Smooth muscle cell of the brain vasculature (primary cell): ENCODE results near the gene ZNF638.
"Not testable (repeated sequence)": the region's sequence is repeated elsewhere in the genome, so short reads cannot be mapped to it uniquely, and the experiment has no call there.

Experiments used
- DNase-seq: peaks from one replicate; pipeline ENCODE4 v3.0.0-alpha.2; 2012; ENCODE audit warnings: low read depth, low spot score

ZNF638 gene, protein sequence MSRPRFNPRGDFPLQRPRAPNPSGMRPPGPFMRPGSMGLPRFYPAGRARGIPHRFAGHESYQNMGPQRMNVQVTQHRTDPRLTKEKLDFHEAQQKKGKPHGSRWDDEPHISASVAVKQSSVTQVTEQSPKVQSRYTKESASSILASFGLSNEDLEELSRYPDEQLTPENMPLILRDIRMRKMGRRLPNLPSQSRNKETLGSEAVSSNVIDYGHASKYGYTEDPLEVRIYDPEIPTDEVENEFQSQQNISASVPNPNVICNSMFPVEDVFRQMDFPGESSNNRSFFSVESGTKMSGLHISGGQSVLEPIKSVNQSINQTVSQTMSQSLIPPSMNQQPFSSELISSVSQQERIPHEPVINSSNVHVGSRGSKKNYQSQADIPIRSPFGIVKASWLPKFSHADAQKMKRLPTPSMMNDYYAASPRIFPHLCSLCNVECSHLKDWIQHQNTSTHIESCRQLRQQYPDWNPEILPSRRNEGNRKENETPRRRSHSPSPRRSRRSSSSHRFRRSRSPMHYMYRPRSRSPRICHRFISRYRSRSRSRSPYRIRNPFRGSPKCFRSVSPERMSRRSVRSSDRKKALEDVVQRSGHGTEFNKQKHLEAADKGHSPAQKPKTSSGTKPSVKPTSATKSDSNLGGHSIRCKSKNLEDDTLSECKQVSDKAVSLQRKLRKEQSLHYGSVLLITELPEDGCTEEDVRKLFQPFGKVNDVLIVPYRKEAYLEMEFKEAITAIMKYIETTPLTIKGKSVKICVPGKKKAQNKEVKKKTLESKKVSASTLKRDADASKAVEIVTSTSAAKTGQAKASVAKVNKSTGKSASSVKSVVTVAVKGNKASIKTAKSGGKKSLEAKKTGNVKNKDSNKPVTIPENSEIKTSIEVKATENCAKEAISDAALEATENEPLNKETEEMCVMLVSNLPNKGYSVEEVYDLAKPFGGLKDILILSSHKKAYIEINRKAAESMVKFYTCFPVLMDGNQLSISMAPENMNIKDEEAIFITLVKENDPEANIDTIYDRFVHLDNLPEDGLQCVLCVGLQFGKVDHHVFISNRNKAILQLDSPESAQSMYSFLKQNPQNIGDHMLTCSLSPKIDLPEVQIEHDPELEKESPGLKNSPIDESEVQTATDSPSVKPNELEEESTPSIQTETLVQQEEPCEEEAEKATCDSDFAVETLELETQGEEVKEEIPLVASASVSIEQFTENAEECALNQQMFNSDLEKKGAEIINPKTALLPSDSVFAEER (N-terminal part only)

GRCh38 chr2:71331581-71332434, at the start of gene ZNF638:
Gene ZNF638 (plus strand): TSS chr2:71331782. CDS start chr2:71348955, 17,173 bp downstream.
- DNase-seq = peak; percentile 80

- no peak for DNase-seq
Measured at GRCh38 chr2:71281950-71282349, 49.6 kb upstream of the ZNF638 start.

- DNase-seq = no peak
Measured at GRCh38 chr2:71282493-71282892, 49.1 kb upstream of the ZNF638 start.

DNA sequence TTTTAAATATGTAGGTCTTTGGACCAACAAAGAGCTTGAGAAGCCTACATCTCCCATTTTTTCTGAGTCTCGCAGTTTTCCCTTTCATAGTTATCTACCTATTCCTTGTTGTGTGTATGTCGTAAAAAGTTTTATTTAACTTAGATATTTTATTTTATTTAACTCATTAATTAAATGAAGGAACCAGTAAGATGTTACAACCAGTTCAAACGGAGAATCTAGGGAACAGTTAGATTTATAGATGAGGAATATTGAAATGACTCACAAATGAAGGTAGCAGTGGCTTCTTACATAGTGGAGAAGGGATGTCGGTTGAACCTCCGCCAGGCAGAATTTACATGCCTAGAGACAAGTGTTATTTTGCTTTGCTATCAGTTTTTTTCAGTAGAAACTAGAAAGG, 48.5 kb upstream of the ZNF638 start:
- no peak for DNase-seq

DNA sequence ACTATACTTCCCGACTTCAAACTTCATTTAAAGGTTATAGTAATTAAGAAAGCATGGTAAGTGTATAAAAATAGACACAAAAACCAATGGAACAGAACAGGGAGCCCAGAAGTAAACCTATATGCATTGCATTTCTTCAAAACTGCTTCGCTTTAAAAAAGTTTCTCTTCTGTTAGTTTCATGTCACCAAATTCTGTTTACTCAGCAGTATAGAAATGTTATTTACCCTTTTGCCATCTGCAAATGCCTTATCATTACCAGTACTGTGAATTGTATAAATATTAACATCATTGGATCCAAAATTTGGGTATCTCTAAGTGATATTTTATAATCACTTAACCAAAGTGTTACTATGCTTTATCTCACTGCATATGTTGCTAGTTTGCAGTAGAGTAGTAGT, 45.9 kb upstream of the ZNF638 start:
- no peak for DNase-seq

DNA sequence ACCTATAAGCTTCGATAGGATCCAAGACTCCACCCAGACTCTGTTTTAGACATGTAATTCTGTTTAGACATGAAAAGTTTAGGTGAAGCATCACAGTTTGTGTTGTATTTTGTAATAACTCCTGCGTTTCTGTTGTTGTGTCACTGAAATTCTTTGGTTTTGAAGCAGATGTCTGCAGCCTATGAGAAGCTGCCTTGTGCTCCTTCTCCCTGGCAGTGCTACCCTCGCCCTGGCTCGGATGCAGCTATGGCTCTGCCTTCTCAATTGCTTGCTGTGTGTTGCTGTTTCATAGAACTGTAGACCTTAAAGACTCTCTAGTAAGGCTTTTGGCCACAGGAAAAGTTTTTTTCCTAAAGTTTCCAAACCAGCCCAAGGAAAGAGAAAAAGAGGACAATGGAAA, 40.2 kb upstream of the ZNF638 start:
- DNase-seq = no peak

GRCh38 chr2:71292159-71292558, 39.4 kb upstream of the ZNF638 start:
- no peak for DNase-seq

DNA sequence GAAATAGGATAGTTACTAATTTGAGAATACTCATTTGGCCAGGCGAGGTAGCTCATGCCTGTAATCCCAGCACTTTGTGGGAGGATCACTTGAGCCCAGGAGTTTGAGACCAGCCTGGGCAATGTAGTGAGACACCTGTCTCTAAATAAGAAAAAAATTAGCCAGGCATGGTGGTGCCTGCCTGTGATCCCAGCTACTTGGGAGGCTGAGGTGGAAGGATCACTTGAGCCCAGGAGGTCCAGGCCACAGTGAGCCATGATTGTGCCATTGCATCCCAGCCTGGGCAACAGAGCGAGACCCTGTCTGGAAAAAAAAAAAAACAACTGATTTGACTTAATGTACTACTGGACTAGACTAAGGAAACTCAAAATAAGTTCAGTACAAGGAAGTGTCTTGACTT, 32.7 kb upstream of the ZNF638 start:
- no peak for DNase-seq

- peak; percentile 7 for DNase-seq
Measured at GRCh38 chr2:71299507-71299906, 32.1 kb upstream of the ZNF638 start.

- DNase-seq = no peak
Measured at GRCh38 chr2:71303849-71304248, 27.7 kb upstream of the ZNF638 start.

DNA sequence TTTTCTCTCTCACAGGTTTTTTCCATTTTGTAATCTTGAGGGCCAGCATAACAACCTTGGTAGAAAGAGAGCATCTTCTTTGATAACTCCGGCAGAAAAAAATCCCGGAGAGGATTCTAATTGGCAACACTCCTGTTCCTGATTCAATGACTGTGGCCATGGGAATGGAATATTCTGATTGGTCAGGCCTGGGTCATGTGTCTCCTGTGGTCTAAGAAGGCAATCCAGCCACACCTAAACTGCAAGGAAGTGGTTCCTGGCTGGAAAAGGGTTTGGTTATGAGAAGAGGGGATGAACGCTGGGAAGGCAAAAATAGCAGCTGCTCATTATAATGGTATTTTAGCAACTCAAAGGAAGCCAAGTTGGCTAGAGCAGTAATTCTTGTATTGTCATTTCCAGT, 24.8 kb upstream of the ZNF638 start:
- DNase-seq = no peak

- DNase-seq = no peak
Measured at GRCh38 chr2:71313016-71313766, 18.4 kb upstream of the ZNF638 start.

DNA sequence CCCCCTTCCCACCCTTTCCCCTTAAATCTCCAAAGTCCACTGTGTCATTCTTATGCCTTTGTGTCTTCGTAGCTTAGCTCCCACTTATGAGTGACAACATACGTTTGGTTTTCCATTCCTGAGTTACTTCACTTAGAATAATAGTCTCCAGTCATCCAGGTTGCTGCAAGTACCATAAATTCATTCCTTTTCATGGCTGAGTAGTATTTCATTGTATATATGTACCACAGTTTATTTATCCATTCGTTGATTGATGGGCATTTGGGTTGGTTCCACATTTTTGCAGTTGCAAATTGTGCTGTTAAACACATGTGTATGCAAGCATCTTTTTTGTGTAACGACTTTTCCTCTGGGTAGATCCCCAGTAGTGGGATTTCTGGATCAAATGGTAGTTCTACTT, 14.5 kb upstream of the ZNF638 start:
- no peak for DNase-seq

- DNase-seq = not testable (repeated sequence)
Measured at GRCh38 chr2:71317900-71318299, 13.7 kb upstream of the ZNF638 start.

DNA sequence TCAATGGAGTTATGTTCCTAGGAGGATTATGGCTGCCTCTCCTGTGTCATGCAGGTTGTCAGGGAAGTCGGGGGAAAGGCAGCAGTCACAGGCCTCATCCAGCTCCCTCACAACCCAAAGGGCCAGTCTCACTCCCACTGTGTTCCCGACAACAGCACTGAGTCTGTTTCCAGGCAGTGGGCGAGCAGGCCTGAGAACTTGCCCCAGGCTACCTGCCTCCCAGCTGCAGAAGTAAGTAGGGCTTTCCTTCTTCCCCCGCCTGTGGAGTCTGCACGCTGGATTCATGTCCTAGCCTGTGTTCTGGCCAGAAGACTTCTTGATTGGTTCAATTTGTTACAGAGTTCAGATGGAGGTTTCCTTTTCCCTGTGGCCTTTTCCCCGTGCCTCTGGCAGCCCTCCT, 8.2 kb upstream of the ZNF638 start:
- DNase-seq = no peak

DNA sequence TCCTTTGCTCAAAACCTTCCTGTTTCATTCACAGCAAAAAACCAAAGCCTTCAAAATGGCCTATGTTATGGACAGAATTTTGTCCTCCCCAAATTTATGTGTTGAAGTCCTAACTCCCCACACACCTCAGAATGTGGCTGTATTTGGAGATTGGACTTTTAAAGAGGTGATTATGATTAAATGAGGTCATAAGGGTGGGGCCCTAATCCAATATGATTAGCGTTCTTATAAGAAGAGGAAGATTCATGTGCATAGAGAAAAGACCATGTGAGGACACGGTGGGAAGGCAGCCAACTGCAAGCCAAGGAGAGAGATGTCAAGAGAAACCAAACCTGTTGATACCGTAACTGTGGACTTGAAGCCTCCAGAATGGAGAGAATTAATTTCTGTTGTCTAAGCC, 4.6 kb upstream of the ZNF638 start:
- DNase-seq = no peak

- no peak for DNase-seq
Measured at GRCh38 chr2:71327916-71328315, 3.7 kb upstream of the ZNF638 start.

DNA sequence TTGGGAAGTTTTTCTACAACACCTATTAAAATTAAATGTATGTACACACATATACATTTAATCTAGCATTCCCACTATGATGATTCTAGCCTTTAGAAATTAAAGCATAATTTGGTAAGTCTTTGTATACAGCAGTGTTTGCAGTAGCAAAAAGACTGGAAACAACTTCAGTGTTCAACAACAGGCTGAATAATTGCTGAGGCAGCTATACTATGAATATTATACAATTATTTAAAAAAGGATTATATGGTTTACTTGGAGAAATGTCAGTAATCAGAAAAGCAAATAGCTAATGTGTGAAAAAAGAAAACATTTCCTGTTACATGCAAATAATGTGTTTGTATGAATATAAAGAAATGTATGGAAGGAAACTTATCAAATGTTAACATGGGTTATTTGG, 1.4 kb upstream of the ZNF638 start:
- no peak for DNase-seq

GRCh38 chr2:71330585-71331330, 824 bp upstream of the ZNF638 start:
- DNase-seq = no peak

- not testable (repeated sequence) for DNase-seq
Measured at GRCh38 chr2:71331331-71331580, 326 bp upstream of the ZNF638 start.
